Measurements from ENCODE around the gene PIGN.
A peak's percentile ranks its signal among the peaks of the same experiment; 100 is the strongest.
"Not testable (repeated sequence)": the region's sequence is repeated elsewhere in the genome, so short reads cannot be mapped to it uniquely, and the experiment has no call there.

Gene PIGN

GRCh38 chr18:62048279-62048678 lies 138.6 kb downstream of the PIGN start:
- no peak for DNase-seq

DNA sequence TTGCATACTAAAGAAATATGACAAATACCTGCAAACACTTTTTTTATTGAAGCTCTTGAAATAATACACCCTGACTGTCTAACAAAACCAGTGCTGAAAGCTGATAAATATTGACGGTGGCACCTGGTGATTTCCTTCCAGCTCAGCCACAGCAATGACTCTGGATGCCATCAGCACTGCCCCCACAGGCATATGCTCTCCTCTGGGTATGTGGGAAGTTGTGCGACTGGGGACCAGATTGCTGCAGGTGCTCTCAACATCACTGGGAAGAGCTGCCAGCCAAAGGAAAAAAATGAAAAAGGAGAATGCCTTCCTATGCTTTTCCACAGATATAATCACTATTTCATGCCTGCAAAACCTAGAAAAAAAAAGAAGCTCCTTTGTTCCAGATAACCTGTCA lies 141.5 kb downstream of the PIGN start:
- no peak for DNase-seq

DNA sequence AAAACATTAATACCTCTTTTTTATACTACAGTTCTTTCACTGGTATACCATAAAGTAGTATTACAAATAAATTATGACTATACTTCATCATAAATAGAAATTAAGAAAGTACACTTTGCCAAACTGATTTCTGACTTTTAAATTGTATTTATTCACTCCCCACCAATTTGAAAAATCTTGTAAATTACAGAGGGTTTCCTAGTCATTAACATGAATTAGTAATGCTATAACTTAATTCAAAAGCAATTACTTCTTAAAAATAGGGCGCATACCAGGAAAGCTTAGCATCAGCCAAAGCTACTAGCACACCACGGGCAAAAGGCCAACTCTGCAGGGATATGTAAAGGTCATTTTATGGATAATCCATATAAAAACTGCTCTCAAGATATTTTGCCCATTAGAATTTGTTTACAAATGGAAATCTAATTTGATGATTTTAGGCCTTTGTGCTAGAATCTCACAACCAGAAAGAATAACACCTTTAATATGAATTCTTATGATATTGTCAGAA lies 142.3 kb downstream of the PIGN start:
- peak; percentile 41 for DNase-seq

DNA sequence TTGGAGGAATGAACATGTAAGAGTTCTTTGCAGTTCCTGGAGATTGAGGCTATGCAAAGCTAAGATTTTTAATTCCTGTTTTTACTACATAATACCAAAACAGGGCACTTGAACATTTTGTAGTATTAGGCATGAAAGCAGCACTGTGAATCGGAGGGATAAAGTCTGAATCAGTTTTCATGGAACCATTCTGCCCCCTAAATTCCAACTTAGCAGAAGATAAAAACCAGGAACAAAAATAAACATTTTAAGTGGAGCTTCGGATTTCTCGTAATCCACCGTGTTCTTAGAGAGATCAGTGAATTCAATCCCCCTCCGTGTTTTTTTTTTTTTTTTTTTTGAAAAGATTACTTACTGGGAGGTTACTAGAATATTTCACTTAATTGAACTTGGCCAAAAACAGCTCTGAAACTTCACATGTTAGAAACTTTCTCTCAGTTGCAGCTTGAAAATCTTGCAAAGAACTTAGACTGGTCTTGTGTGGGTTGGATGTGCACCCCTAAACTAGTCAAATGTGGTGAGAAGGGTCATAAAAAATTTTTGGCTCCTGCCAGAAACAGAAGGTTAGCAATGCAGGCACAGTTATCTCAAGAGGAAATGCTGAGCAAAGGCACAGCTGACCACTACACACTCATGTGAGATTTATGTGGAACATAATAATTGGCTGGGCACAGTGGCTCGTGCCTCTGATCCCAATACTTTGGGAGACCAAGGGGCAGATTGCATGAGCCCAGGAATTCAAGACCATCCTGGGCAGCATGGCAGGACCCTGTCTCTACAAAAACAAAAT lies 148.7 kb downstream of the PIGN start:
- no peak for DNase-seq

- no peak for DNase-seq
Measured at GRCh38 chr18:62037012-62037742, 149.7 kb downstream of the PIGN start.

GRCh38 chr18:62034286-62034685 lies 152.6 kb downstream of the PIGN start:
- DNase-seq = not testable (repeated sequence)

GRCh38 chr18:62033756-62034155 lies 153.1 kb downstream of the PIGN start:
- no peak for DNase-seq

GRCh38 chr18:62033207-62033606 lies 153.6 kb downstream of the PIGN start:
- DNase-seq = no peak

DNA sequence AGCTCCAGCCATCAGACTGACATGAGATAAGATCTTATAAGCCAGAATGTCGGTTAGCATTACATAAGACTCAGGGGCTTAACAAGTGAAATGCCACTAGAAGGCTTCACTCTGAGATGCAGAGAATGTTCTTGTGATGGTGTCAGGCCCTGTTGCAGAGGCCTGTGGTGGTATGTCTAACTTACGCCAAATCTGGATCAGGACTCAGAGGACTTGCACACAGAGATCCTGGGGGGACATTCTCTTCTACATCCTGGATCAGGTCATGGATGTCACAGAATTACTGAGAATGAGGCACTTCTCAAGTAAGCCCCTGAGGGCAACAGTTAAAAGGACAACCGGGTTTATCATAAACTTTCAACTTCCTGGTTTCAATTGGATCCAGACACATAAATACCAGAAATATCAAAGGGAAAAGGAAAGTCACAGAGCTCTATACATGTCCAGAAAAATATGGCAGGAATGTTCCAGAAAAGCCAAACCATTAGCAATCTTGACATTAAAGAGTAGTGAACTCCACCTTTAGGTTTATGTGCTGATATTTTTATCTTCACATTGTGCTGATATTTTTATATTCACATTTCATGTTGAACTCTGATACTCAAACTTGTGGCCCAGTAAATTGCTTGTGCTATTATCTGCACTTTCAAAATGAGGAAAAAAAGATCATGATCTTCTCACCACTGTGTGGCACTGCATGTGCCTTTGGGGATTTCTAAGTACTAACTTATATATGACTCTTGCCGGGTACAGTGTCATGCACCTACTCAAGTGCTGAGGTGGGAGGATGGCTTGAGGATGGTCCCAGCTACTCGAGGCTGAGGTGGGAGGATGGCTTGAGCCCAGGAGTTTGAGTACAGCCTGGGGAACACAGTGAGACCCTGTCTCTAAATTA lies 156.5 kb downstream of the PIGN start:
- no peak for DNase-seq

GRCh38 chr18:62028715-62029114 lies 158.1 kb downstream of the PIGN start:
- no peak for DNase-seq

- no peak for DNase-seq
Measured at GRCh38 chr18:62027914-62028520, 158.8 kb downstream of the PIGN start.

- DNase-seq = no peak
Measured at GRCh38 chr18:62026586-62026985, 160.3 kb downstream of the PIGN start.

DNA sequence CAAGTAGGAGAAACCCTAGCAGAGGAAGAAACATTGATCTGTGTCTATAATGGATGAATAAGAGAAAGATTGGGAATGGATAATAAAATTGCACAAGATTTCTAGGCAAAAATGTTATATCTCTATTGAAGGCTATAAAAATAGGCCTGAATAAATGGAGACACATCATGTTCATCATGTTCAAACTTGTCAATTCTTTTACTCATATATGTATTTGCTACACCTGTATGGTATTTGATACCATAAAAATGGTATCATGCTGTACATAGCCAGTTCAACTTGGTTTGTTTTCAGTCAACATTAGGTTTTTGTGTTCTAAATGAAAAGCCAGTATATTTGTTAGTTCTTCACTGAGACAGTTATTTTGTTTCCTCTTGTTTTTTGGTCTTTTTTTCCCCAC lies 161.9 kb downstream of the PIGN start:
- DNase-seq = no peak

GRCh38 chr18:62023536-62023935 lies 163.3 kb downstream of the PIGN start:
- DNase-seq = no peak

DNA sequence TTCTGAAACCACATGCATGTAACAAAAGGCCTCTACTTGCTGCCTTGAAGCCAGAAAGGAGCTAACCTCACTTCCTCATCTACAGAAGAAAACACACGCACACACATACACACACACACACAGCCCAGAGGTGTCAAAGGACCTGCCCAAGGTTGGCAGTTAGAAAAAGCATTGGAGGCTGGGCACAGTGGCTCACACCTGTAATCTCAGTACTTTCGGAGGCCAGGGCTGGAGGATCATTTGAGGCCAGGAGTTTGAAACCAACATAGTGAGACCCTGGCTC lies 168.2 kb downstream of the PIGN start:
- no peak for DNase-seq

DNA sequence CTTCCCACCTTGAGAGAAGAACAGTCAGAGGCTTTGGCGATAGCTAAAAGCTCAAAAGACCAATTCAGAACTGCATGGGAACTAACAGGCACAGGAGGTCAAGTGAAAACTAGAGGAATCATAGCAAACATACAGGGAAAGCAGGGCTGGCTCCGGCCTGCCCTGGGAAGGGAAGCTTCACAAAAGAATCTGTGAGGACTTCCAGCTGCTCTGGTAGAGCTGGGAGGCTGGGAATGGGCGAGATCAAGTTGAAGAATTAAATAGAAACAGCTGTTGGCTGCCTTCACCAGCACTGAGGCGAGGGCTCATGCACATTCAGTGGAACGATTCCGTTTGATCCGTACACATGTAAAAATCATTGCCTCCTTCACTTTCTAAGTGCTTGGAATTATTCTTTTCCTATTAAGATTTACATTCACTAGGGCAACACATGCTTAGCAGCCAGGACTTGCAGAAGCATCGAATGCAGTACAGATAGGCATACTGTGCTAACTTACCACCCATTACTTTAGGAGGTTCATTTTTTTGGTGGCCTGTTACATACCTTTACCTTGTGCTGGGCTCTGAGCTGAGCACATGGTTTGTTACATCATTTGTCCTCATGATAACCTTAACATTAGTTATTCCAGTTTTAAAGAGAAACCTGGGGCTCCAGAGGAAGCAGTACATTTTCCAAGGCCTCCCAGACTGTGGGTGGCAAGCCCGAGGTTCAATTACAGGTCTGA lies 168.7 kb downstream of the PIGN start:
- peak; percentile 79 for DNase-seq

DNA sequence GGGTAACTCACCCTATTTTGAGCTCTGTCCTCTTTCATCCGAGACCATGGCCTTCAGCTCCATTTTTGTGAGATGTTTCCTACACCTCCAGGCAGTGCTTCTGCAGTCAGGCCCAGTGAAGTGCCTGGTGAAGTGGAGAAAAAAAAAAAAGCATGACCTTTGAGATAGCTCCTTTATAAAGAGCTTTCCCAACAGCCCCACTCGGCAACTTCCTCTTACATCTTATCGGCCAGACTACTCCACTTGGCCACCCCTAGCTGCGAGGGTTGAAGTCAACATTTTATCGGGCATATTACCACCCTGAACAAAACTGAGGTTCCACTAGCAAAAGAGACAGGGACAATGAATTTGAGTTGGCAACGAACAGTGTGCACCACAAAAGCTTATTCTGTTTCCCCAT lies 169.2 kb downstream of the PIGN start:
- no peak for DNase-seq

- no peak for DNase-seq
Measured at GRCh38 chr18:62011416-62011815, 175.4 kb downstream of the PIGN start.

DNA sequence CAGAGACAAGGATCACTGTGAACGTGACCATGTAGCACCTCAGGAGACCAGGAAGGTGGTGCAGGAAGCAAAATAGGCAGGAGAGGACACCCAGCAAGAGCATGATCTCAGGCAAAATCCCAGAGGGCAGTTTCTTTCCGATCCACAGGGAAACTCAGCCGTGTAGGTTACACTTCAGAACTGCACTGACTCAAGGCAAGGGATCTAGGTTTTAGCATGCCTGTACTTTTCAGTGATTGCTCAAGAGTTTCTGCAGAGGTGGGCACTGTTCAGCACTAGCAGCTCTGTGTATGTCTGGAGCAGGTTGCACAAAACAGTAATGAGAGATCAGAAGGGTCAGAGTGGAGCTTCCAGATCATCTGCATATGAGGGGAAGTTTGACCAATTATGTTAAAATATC lies 177.3 kb downstream of the PIGN start:
- DNase-seq = no peak

DNA sequence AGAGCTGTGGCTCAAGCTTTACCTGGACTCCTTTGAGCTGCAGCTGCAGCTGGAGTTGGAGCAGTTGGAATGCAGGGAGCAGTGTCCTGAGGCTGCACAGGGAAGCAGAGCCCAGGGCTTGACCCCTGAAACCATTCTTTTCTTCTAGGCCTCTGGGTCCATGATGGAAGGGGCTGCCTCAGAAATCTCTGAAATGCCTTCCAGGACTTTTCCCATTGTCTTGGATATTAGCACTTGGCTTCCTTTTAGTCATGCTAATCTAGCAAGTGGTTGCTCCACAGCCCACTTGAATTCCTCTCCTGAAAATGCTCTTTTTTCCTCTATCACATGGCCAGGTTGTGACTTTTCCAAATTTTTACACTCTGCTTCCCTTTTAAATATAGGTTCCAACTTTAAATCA lies 185.5 kb downstream of the PIGN start:
- DNase-seq = no peak

GRCh38 chr18:61998957-61999356 lies 187.9 kb downstream of the PIGN start:
- peak; percentile 58 for DNase-seq

- DNase-seq = no peak
Measured at GRCh38 chr18:61998335-61998734, 188.5 kb downstream of the PIGN start.

Measured in eye (tissue), 1 donor.